ENCODE data around the gene IL22RA2.

Gene IL22RA2

DNA sequence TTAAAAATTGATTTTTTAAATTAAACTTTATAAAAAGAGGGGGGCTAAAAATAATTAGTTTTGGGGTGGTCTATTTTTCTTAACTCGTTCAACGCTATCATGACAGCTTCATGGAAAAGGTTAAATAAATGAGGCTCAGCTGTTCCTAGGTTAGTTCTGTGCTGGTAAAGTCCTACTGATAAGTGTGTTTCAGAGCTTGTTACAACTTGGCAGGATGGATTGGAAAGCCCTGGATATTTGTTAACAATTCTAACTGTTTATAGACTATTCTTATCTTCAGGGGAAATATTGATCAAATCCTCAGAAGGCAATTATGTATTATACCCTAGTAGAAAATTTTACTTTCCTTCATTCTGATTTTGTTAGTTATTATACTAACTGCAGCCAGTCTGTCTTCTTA is 50.4 kb downstream of the IL22RA2 start:
- H3K4me3 ChIP-seq (ENCODE audit: low read depth, low read length): no peak overlapping the region
- TF ChIP-seq, protein P1, sequence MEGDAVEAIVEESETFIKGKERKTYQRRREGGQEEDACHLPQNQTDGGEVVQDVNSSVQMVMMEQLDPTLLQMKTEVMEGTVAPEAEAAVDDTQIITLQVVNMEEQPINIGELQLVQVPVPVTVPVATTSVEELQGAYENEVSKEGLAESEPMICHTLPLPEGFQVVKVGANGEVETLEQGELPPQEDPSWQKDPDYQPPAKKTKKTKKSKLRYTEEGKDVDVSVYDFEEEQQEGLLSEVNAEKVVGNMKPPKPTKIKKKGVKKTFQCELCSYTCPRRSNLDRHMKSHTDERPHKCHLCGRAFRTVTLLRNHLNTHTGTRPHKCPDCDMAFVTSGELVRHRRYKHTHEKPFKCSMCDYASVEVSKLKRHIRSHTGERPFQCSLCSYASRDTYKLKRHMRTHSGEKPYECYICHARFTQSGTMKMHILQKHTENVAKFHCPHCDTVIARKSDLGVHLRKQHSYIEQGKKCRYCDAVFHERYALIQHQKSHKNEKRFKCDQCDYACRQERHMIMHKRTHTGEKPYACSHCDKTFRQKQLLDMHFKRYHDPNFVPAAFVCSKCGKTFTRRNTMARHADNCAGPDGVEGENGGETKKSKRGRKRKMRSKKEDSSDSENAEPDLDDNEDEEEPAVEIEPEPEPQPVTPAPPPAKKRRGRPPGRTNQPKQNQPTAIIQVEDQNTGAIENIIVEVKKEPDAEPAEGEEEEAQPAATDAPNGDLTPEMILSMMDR (IDR thresholded peaks at IDR 0.05; ENCODE audit: borderline replicate concordance, insufficient read depth, low read depth, low read length): no peak

DNA sequence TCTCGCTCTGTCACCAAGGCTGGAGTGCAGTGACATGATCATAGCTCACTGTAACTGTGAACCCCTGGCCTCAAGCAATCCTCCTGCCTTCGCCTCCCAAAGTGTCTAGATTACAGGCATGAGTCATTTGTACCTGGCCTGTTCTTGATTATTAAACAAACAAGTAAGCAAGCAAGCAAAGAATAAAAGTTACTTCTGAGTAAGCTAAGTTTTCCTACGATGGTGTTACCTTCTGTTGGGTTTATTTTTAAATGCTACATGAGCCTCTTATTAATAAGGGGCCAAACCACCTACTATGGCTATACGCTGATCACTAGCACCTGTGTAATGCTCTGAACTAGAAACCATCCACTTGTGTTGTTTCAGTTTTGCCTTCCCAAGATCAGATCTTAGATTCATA is 50.8 kb downstream of the IL22RA2 start:
- H3K4me3 ChIP-seq (ENCODE audit: low read depth, low read length): no peak overlapping the region
- TF ChIP-seq, protein P1 (IDR thresholded peaks at IDR 0.05; ENCODE audit: borderline replicate concordance, insufficient read depth, low read depth, low read length): no peak

DNA sequence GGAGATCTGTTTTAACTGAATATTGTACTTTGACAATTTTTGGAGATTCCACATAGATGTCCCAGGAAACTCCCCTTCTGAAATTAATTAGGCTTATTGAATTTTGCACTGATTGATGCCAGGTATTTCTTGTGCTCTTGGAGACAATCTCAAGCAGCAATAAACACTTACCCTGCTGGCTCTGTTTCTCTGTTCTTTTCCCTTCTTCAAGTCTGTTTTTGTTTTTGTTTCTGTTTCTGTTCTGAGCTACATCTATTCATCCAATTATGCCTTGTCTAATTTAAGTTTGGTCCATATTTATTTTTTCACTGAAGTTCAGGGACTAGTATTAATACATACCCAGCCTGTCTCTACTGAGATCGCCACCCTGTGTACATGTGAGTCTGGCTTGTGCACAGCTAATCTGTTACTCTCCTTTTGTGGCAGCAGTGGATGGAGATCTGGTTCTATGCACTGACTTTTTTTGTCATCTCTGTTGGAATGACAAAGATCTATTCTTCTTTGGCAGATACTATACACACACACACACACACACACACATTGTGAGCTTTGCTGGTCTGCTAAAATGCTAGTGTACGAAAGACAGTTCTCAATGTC is 51.9 kb downstream of the IL22RA2 start:
- TF ChIP-seq, protein P1 (IDR thresholded peaks at IDR 0.05; ENCODE audit: borderline replicate concordance, insufficient read depth, low read depth, low read length): no peak
- H3K4me3 ChIP-seq (ENCODE audit: low read depth, low read length): no peak overlapping the region

DNA sequence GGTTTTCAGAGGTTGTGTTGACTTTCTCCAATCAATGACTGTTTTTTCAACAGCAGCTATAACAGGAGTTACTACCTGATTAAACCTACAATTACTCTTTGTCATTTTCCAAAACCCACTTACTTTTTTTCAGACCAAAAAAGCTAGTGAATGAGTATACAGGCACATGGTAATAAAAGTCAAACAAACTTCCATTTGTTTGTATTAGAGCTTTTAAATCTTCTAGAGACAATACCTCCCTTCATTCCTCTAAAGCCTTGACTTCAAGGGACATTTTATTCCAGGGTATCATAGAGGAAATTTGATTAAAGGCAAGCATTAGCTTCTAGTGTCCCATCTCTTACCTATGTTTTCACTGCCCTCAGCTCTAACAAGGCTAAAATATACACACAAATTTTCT is 52.7 kb downstream of the IL22RA2 start:
- TF ChIP-seq, protein P1 (IDR thresholded peaks at IDR 0.05; ENCODE audit: borderline replicate concordance, insufficient read depth, low read depth, low read length): no peak
- no peak overlapping the region for H3K4me3 ChIP-seq (ENCODE audit: low read depth, low read length)

DNA sequence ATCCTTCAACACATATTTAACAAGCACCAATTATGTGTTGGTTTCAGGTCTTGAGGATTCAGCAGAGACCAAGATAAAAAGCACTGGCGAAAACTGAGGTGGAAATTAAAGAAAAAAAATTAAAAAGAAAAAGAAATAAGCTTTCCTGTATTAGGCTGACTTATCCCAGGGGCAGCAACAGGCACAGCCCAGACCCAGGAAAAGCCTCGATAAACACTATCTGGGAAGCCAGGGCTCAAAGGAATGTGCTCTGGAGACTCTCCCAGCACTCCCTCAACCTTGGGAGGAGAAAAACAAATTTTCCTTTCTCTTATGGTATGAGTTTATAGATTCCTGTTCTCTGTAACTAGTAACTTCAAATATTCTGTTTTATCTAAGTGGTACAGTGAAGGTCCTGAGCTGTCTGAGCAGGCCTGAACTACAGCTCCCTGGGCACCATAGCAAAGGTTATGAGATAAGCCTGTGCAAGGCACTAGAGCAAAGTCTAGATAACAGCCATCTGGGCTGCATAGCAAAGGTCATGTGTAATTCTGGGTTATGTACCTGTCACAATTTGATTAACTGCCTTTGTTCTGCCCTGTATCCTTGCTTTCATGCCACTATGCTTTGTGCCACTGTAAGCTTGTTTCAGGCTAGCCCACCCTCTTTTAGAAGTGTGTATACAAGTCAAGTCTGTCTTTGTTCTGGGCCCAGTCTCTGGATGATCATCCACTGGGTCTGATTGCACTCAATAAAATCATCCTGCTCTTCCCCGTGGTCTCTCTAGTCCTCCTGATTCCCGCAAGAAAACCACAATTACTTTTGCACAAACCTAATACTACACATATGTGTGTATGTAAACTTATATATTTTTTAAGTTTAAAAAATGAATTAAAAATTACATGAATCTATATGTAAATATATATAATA is 54.0 kb downstream of the IL22RA2 start:
- H3K4me3 ChIP-seq (ENCODE audit: low read depth, low read length): no peak overlapping the region
- TF ChIP-seq, protein P1 (IDR thresholded peaks at IDR 0.05; ENCODE audit: borderline replicate concordance, insufficient read depth, low read depth, low read length): no peak

DNA sequence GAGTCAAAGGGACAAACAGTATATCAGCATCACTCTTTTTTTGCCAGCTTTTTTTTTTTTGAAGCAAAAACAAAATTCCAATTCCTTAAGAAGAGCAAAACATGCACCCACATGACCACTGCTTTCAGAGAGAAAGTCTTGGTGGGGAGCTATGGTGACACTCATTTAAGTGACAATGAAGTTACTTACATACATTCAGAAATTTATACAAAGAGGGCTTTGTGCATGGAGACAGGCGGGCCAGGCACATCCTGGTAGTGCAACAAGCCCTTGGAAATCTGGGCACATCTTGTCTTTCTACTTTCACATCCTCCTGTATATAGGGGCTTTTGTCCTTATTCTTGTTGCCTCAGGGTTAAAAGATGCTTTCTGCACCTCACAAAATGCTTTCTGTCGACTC is 55.9 kb downstream of the IL22RA2 start:
- no peak overlapping the region for H3K4me3 ChIP-seq (ENCODE audit: low read depth, low read length)
- TF ChIP-seq, protein P1 (IDR thresholded peaks at IDR 0.05; ENCODE audit: borderline replicate concordance, insufficient read depth, low read depth, low read length): no peak

DNA sequence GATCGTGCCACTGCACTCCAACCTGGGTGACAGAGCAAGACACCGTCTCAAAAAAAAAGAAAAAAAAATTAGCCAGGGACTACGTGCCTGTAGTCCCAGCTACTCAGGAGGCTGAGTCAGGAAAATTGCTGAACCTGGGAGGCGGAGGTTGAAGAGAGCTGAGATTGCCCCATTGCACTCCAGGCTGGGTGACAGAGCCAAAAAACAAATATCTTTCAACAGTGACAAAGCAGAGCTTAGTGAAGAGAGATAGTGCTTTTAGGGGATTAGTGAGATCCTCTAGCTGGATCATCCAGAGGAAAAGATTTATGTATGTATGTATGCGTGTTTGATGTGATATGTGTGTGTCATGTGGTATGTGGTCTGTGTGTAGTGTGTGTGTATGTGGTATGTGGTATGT is 56.6 kb downstream of the IL22RA2 start:
- TF ChIP-seq, protein P1 (IDR thresholded peaks at IDR 0.05; ENCODE audit: borderline replicate concordance, insufficient read depth, low read depth, low read length): no peak
- no peak overlapping the region for H3K4me3 ChIP-seq (ENCODE audit: low read depth, low read length)

All from GM12875 (cell line).